Keratinocyte (primary cell): ENCODE data around the gene PRKCA. TPM values are rescaled to one million over a fixed set of nuclear protein-coding genes. Genes with fewer than 3 reads are reported as not detected.

Experiments
- DNase-seq: peaks from one replicate; pipeline ENCODE4 v3.0.0-alpha.2; 2011; ENCODE audit warnings: low read depth, missing footprints, low spot score
- FAIRE-seq: peaks from 2 replicates; lab custom pipeline; 2011; peaks lifted over from hg19 to GRCh38; lab: Jason Lieb, UNC
- H2AFZ ChIP-seq: 2 replicates; pipeline ENCODE4 v1.6.0; 2012; ENCODE audit warnings: low read length, control low read depth, inconsistent platforms; ENCODE audit not compliant: control insufficient read depth
- H3K27ac ChIP-seq: 2 replicates; pipeline ENCODE4 v1.5.1; 2011; ENCODE audit warnings: low read length; ENCODE audit not compliant: control insufficient read depth, insufficient read depth
- H3K27me3 ChIP-seq: 3 replicates; pipeline ENCODE4 v1.6.0; 2011; ENCODE audit warnings: low read length; ENCODE audit not compliant: control insufficient read depth, insufficient read depth; ENCODE audit errors: extremely low read depth
- H3K36me3 ChIP-seq, 2 experiments: 2 replicates in 1 of 2; 3 replicates in 1 of 2; pipeline ENCODE4 v1.5.1; 2011; ENCODE audit warnings: low read length in 2 of 2, mild to moderate bottlenecking in 1 of 2; ENCODE audit not compliant: control insufficient read depth in 2 of 2, insufficient read depth in 2 of 2; ENCODE audit errors: extremely low read depth in 1 of 2
- H3K4me1 ChIP-seq: 3 replicates; pipeline ENCODE4 v1.5.1; 2011; ENCODE audit warnings: low read length; ENCODE audit not compliant: control insufficient read depth, insufficient read depth; ENCODE audit errors: extremely low read depth
- H3K4me2 ChIP-seq: 3 replicates; pipeline ENCODE4 v1.6.0; 2011; ENCODE audit warnings: low read depth, low read length; ENCODE audit not compliant: control insufficient read depth, insufficient read depth; ENCODE audit errors: extremely low read depth
- H3K4me3 ChIP-seq, 3 experiments: fragments of 200-600 bp in 1 of 3; sonication (generic) in 1 of 3; 2 replicates in 2 of 3; 3 replicates in 1 of 3; pipeline ENCODE4 v1.5.1; 2011 to 2016; ENCODE audit warnings: low read length in 3 of 3, mild to moderate bottlenecking in 3 of 3, control low read depth in 2 of 3, inconsistent platforms in 1 of 3, low read depth in 1 of 3, mixed read lengths in 1 of 3, mixed run types in 1 of 3, moderate library complexity in 1 of 3; ENCODE audit not compliant: control insufficient read depth in 2 of 3, insufficient read depth in 2 of 3; ENCODE audit errors: extremely low read depth in 1 of 3
- H3K79me2 ChIP-seq: 2 replicates; pipeline ENCODE4 v1.6.0; 2012; ENCODE audit warnings: low read length; ENCODE audit not compliant: control insufficient read depth, insufficient read depth
- H3K9ac ChIP-seq: 3 replicates; pipeline ENCODE4 v1.6.0; 2011; ENCODE audit warnings: low read length; ENCODE audit not compliant: control insufficient read depth, insufficient read depth; ENCODE audit errors: extremely low read depth
- H3K9me1 ChIP-seq: 3 replicates; pipeline ENCODE4 v1.6.0; 2011; ENCODE audit warnings: low read length; ENCODE audit not compliant: control insufficient read depth, insufficient read depth; ENCODE audit errors: extremely low read depth
- H3K9me3 ChIP-seq: 2 replicates; pipeline ENCODE4 v1.5.1; 2012; ENCODE audit warnings: low read depth, low read length; ENCODE audit not compliant: control insufficient read depth
- H4K20me1 ChIP-seq: 3 replicates; pipeline ENCODE4 v1.6.0; 2011; ENCODE audit warnings: low read length; ENCODE audit not compliant: control insufficient read depth, insufficient read depth; ENCODE audit errors: extremely low read depth
- CTCF ChIP-seq, 3 experiments: IDR thresholded peaks in 1 of 3; conservative IDR thresholded peaks in 1 of 3; optimal IDR thresholded peaks in 1 of 3; 2 replicates in 2 of 3; 3 replicates in 1 of 3; pipeline versions ENCODE3 to v1.5.1; 2011; ENCODE audit warnings: low read length in 3 of 3, mild to moderate bottlenecking in 3 of 3, moderate library complexity in 2 of 3, control low read depth in 1 of 3, inconsistent platforms in 1 of 3; ENCODE audit not compliant: insufficient read depth in 2 of 3; ENCODE audit errors: extremely low read depth in 1 of 3
- EZH2 ChIP-seq: IDR thresholded peaks from one replicate; pipeline ENCODE4 v1.6.1; 2012; ENCODE audit warnings: inconsistent platforms, mild to moderate bottlenecking, low read length, moderate library complexity
- dilution Hi-C: fragments of 300-500 bp; cut with MboI; formaldehyde crosslinking; loops from one replicate; pipeline ENCODE4 v1.7.0; 2020; ENCODE audit warnings: low sequenced_read_pairs; ENCODE audit not compliant: extremely low pct_ligation_motif_present
- polyA plus RNA-seq, 5 experiments: library from polyadenylated mRNA; depleted of rRNA in 3 of 5; stranded (reverse) in 3 of 5; stranded (forward) in 1 of 5; unstranded in 1 of 5; fragments of >200 nt; gene quantifications; 1 replicate in 1 of 5; 2 replicates in 3 of 5; 3 replicates in 1 of 5; pipeline versions ENCODE4 v1.2.1 to v1.2.3, GENCODE V29; 2011 to 2012; ENCODE audit warnings: missing spikeins in 2 of 5, low read depth in 1 of 5, low replicate concordance in 1 of 5

The PRKCA gene
- polyA plus RNA-seq, 1 donor (not counting 4 experiments of a cell fraction or from before 2014, with no cell fraction given), result 3.6 TPM

- Histone ChIP-seq H3K79me2 (peaks cover 2% of the 10 kb centered on the region), H3K36me3 (no peaks in the 10 kb centered on the region)
- no peak for DNase-seq
Observed at GRCh38 chr17:66427134-66427533, 124.7 kb downstream of the PRKCA start.

GRCh38 chr17:66429680-66430079, 127.3 kb downstream of the PRKCA start:
- Histone ChIP-seq H3K9me1 (no peaks in the 10 kb centered on the region), H3K9me3 (no peaks in the 10 kb centered on the region), H2AFZ (no peak overlapping the region), H3K9ac (no peak overlapping the region), H3K79me2 (peaks cover 4% of the 10 kb centered on the region), H3K27me3 (no peaks in the 10 kb centered on the region), H3K4me3 (no peak overlapping the region), H3K4me1 (peaks cover 24% of the 10 kb centered on the region), H3K4me2 (no peak overlapping the region), H3K36me3 (no peaks in the 10 kb centered on the region), H4K20me1 (no peaks in the 10 kb centered on the region), H3K27ac (no peak overlapping the region)
- dilution Hi-C loops, result no loop called here
- DNase-seq (no peak), FAIRE-seq (no peak)
- TF ChIP-seq EZH2 (no peak), CTCF (optimal IDR thresholded peaks at IDR 0.05 in 1 of 3, IDR thresholded peaks at IDR 0.05 in 1 of 3, conservative IDR thresholded peaks at IDR 0.05 in 1 of 3; ENCODE audit: extremely low read depth in 1 of 3, insufficient read depth in 2 of 3, low read length in 3 of 3) (no peak)

More at GRCh38 chr17:66427134-66427533, 124.7 kb downstream of the PRKCA start:
- Histone ChIP-seq H3K27ac (no peak overlapping the region), H3K4me2 (no peak overlapping the region), H2AFZ (no peak overlapping the region), H3K9me1 (no peaks in the 10 kb centered on the region), H3K4me3 (no peak overlapping the region), H3K4me1 (peaks cover 34% of the 10 kb centered on the region), H3K9me3 (no peaks in the 10 kb centered on the region), H4K20me1 (no peaks in the 10 kb centered on the region), H3K27me3 (no peaks in the 10 kb centered on the region), H3K9ac (no peak overlapping the region)
- dilution Hi-C loops, result no loop called here
- no peak for TF ChIP-seq EZH2
- TF ChIP-seq CTCF (optimal IDR thresholded peaks at IDR 0.05 in 1 of 3, IDR thresholded peaks at IDR 0.05 in 1 of 3, conservative IDR thresholded peaks at IDR 0.05 in 1 of 3; ENCODE audit: extremely low read depth in 1 of 3, insufficient read depth in 2 of 3, low read length in 3 of 3), result no peak
- no peak for FAIRE-seq
